Neural cell (in vitro differentiated cells): ENCODE data around the gene PPP1R18.

Experiments
- CTCF ChIP-seq: fragments of 450-650 bp; IDR thresholded peaks from 2 replicates; pipeline ENCODE4 v1.5.1; 2014; ENCODE audit warnings: antibody characterized with exemption, mild to moderate bottlenecking, moderate library complexity; ENCODE audit not compliant: poor library complexity, severe bottlenecking
- EP300 ChIP-seq: fragments of 450-650 bp; conservative IDR thresholded peaks from 2 replicates; pipeline ENCODE4 v1.6.1; 2014; ENCODE audit warnings: antibody characterized with exemption, mild to moderate bottlenecking, moderate library complexity; ENCODE audit not compliant: poor library complexity, severe bottlenecking
- EZH2 ChIP-seq: fragments of 200-600, 300-800 bp; shearing (Covaris generic), sonication (generic); IDR thresholded peaks from 2 replicates; pipeline ENCODE4 v1.6.1; 2014; ENCODE audit warnings: antibody characterized with exemption, low read length, borderline replicate concordance, mild to moderate bottlenecking; ENCODE audit not compliant: insufficient read depth, poor library complexity, severe bottlenecking
- MXI1 ChIP-seq: fragments of 450-650 bp; conservative IDR thresholded peaks from 2 replicates; pipeline ENCODE4 v1.6.1; 2014; ENCODE audit warnings: antibody characterized with exemption, mild to moderate bottlenecking; ENCODE audit not compliant: poor library complexity, severe bottlenecking
- POLR2AphosphoS5 ChIP-seq: IDR thresholded peaks from 2 replicates; pipeline ENCODE4 v1.6.1; 2012
- REST ChIP-seq: IDR thresholded peaks from 2 replicates; pipeline ENCODE4 v1.6.1; 2012; ENCODE audit warnings: borderline replicate concordance
- SMC3 ChIP-seq: fragments of 450-650 bp; conservative IDR thresholded peaks from 2 replicates; pipeline ENCODE4 v1.6.1; 2014; ENCODE audit warnings: antibody characterized with exemption, mild to moderate bottlenecking, moderate library complexity; ENCODE audit not compliant: poor library complexity

- TF ChIP-seq CTCF (no peak), EZH2 (no peak), EP300 (no peak), MXI1 (no peak), SMC3 (no peak), POLR2AphosphoS5 (no peak), REST (peak; percentile 8)
Observed at GRCh38 chr6:30646450-30647241, 39.8 kb downstream of the PPP1R18 start, which contains the start of gene C6orf136.
